Stimulated activated CD4-positive, alpha-beta T cell treated with anti-CD3 and anti-CD28 coated beads, Interleukin-2, amount 100 ng/mL, for 24 hours (primary cell): ENCODE data around the gene SLC25A17.
"Not testable (repeated sequence)": the region's sequence is repeated elsewhere in the genome, so short reads cannot be mapped to it uniquely, and the experiment has no call there.

ENCODE experiments used
- DNase-seq, 2 donors: peaks; one replicate each; pipeline ENCODE4 v3.0.0-alpha.2; 2020

SLC25A17 gene, protein sequence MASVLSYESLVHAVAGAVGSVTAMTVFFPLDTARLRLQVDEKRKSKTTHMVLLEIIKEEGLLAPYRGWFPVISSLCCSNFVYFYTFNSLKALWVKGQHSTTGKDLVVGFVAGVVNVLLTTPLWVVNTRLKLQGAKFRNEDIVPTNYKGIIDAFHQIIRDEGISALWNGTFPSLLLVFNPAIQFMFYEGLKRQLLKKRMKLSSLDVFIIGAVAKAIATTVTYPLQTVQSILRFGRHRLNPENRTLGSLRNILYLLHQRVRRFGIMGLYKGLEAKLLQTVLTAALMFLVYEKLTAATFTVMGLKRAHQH

DNA sequence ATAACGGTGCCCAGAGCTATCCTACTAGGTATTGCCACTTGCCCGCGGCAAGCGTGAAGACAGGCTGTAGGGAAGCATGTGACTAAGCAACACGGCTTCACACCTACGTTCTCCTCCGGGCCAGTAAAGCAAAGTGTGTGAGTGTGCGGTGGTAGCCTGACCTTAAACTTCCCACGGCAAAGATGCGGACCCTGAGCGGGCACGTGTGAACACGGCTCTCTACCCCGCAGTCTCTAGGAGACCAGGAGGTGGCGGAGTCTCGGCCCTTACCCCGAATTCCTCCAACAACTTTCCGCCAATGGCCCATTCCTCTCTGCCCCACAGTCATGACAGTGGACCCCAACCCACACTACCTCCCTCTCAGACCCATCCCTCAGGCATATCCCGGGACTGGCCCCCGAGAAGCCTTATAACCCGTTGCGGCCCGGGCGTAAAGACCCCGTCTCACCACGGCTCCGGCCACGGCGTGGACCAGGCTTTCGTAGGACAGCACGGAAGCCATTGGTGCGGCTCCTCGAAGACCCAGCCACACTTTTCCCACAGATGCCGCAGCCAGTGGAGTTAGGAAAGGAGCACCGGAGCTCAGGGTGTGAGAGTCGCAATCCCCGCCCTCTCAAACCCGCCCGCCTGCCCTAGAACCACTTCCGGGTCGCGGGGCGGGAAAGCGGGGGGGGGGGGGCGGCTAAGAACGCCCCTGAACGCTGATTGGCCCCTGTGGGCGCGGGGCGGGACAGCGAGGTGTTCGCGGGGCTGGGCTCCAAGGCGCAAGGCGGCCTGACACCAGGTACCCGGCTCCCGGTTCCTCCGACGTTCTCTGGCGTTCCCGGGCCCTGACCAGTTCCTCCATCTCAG is at the start of gene SLC25A17:
TSS of gene SLC25A17 (minus strand) at position 600 of the 852 bp plus-strand sequence. CDS start at position 502, 98 bp downstream.
- DNase-seq: peak; percentile 88 to 90

DNA sequence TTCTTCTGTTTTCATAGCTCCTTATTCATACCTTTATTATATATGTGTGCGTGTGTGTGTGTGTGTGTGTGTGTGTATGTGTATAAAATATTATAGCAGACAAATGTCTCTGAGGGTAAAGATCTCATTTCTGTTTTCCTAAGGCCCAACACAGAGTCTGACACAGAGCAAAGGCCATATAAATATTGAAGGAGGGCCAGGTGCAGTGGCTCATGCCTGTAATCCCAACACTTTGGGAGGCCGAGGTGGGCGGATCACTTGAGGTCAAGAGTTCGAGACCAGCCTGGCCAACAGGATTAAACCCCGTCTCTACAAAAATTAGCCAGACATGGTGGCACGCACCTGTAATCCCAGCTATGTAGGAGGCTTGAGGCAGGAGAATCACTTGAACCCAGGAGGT is 49.2 kb upstream of the SLC25A17 start:
- not testable (repeated sequence) for DNase-seq

DNA sequence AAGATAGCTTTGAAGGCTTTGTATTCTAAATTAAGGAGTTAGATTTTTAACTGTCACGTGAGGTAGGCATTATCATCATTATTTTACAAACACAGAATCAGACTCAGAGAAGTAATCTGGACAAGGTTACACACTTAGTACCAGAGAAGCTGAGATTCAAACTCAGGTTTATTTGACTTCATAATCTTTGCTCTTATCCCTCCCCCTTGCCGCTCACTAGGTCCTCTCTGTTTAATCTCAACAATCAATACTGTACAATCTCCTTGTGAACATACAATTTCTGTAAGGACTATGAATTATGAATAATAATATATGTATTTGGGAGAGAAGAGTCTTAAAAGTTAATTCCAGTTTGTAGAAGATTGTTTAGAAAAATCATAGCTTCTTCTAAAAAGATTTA is 48.0 kb upstream of the SLC25A17 start:
- DNase-seq: no peak

DNA sequence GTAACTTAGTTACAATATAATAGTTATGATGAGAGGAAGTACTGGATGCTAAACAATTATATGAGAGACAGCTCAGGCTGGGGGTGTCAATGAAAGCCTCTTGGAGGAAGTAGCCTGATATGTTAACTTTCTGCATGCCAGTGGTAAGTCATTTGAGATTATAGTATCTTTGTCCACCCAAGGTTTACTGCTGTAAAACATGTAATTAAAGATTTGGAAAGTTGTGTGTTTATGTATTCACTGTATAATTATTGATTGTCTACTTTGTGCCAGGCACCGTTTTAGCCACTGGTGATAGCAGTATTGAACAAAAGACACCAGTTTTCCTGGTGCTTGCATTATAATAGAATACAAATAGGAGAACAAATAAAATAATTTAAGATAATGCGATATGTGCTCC is 43.4 kb upstream of the SLC25A17 start:
- DNase-seq: no peak

DNA sequence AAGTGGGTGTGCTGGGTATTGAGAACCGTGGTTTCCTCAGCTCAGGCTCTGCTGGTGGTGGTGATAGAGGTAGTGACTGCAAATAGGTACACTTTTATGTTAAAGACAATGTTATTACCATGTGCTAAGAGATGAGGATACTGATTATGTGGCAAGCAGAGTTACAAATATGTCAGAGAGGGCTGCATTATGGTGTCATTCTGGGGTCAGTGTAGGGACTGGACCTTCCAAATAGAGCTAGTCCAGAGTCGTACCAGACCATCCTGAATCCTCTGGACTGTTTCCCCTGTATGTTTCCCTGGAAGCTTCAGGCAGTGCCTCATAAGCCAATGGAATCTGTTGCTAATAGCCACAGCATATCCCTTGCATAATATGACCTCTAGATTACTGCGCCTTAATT is 42.9 kb upstream of the SLC25A17 start, which contains the start of gene DNAJB7:
TSS of gene DNAJB7 (minus strand) at position 101 of the 400 bp plus-strand sequence. CDS start 119 bp downstream, outside the sequence.
- no peak for DNase-seq

DNA sequence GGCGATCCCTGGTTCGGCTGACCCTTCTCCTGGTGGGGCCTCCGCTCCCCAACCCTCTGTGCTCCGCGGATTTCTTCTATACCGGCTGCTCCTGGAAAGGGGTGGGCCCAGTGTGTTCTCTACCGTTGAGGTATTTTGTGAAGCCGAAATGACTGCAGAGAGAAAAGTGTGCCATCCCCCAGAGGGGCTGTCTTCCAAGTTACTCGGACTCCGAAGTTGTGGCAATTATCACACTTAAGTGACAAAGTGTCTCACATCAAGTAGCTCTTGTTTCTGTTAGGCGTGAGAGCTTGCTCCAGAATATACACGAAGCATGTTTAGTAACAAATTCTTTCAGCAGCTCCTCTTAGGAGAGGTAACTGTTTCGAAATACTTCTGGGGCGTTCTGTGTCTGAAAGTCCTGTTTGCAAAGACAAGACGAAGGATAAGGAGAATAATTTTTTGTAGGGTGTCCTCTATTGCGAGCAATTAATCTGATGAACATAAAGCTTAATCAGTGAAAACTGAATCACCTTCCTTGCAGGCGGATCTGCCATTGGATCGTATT is 38.2 kb upstream of the SLC25A17 start:
- DNase-seq: no peak

DNA sequence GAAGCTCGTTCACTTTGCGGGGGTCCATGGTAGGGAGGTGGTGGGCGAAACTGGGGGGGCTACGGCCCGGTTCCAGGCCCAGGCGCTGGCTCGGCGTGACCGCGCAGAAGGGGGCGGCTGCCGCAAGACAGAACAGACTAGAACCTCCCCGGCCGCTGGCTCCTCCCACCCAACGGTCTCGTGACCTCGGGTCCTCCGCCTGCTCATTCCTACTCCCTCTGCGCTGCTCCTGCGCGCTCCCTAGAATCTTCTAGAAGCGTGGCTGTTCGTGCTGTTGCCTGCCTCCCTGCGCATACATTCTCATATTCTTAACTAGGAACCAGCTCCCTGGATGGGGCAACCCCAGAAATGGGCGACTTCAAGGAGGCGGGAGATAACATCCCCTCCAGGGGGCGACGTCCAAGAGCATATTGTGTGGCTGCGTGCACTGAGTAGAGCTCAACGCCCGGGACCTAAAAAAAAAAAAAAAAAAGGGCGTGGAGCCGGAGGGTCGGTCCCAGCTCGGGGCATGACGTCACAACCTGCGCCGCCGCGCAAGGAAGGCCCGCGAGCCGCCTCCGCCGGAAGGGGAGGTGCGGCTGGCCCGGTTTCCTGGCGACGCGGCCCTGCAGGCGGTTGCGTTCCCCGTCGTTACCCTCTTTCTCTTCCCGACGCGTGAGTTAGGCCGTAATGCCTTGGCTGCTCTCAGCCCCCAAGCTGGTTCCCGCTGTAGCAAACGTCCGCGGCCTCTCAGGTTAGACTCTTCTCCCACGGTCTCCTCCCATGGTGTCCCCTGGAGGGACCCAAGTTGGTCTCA is 37.6 kb upstream of the SLC25A17 start, which contains the start of the genes ST13 and XPNPEP3:
TSS of gene ST13 (minus strand) at position 127 of the 796 bp plus-strand sequence. CDS start at position 28, 99 bp downstream.
TSS of gene XPNPEP3 (plus strand) at position 636 of the 796 bp plus-strand sequence. CDS start at position 670, 34 bp downstream.
- peak; percentile 98 for DNase-seq

DNA sequence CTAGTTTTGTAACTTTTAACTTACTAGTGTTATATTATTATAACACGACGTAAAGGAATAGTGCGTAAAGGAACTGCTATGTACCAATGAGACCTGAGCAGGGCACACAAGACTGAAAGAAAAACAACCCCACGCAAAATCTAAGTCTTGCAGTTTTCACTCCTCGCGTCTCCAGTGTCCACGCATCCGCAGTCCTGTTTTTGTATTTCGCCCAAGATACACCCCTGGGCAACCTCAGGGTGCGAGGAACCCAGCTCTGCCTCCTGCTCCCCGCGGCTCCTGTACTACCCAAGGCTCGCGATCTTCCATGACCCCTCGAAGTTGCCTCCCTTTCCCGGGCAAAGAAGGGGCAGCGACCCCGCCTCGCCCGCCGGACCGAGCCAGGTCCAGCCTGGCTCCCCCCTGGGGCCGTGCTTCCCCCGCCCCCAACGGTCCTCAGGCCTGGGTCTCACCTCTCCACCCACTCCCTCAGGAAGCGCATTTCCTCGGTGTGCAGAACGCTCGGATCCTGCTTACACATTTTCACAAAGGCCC is 36.9 kb upstream of the SLC25A17 start:
- no peak for DNase-seq

DNA sequence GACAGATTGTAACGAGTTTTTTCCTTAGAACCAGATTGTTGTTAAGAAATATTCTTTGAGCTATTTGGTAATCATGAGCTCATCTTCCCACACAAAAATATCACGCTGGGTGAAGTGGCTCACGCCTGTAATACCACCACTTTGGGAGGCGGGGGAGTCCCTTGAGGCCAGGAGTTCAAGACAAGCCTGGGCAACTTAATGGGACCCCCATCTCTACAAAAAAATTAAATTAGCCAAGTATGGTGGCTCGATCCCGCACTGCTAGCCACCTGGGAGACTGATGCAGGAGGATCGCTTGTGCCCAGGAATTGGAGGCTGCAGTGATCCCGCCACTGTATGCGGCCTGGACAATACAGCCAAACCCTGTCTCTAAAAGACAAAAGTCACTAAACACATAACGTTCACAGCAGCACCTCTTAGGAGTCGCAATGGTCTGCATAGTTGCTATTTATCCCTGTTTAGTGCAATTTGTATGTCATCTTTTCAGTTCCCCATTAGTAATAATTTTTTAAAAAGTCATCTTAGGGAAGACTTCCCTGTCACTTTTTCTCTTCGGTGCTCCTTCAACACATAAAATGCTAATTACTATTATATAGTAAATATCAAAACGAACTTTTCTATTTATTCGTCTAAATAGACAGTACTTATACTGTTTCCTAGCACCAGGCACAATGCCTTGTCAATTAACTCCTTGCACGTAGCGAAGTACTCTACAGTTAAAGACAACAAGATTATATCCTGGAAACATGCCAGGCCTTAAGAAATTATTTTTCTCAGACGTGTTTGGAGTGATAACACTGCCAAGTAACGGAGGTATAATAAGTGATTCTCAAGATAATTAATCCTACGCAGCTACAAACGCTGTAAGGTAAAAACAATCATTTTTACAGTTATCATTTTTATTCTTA is 36.2 kb upstream of the SLC25A17 start:
- peak in 1 of 2 donors; percentile 25 for DNase-seq

DNA sequence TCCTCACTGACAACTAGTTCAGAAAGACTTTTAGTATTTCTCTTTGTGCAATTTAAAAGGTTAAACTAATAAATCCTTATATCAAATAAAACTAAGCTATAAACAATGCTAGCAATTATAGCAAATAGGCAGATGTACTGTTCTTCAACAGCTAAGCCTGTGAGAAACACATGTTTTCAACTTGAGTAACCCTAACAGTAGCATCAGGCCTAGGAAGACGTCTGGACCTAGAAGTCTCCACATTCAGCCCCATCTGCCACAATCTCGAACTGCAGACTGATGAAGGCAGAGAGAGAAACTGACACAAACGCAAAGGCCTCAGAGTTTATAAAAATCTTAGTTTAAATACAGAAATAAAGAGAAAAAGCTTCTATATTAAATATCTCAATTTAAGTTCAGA is 34.8 kb upstream of the SLC25A17 start:
- DNase-seq: no peak

DNA sequence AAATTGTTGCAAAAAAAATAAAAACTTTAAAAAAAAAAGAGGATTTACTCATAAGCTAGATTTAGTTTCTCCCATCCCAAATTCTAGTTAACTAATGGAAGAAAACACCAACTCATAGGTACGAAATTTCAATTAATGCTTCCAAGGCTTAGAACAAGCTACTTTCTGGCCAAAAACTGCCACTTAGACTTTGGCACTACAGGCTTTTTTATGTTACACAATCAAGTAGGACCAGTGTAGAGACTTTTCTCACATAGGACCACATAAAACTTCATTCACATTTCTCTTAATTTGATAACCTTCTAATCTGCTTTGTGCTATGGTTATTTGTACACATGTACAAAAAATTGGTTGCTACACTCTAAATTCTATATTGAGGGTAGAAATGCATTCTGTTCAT is 34.2 kb upstream of the SLC25A17 start:
- no peak for DNase-seq

DNA sequence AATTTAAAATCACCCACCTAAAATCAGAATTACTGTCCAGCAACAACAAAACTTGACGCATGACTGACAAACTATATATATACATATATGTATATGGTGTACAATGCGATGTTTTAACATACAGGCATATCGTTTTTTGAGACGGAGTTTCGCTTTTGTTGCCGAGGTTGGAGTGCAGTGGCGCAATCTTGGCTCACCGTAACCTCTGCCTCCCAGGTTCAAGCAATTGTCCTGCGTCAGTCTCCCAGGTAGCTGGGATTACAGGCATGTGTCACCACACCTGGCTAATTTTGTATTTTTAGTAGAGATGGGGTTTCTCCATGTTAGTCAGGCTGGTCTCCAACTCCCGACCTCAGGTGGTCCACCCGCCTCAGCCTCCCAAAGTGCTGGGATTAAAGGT is 26.7 kb upstream of the SLC25A17 start:
- not testable (repeated sequence) for DNase-seq

DNA sequence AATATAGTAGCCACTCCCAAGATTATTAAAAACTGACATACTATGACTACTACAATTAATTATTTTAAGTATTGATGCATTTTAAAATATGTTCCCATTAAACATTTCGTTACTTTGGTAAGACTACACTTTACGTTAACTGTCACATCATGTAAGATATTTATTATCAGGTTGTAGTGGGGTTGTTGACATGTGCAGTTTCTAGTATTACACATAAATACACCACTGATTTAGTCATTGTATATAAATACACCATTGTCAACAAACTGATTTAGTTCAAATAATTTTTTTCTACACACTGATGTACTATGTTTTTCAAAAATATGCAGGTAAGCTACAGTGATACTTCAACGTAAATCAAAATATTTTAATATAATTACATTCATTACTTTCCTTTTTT is 25.8 kb upstream of the SLC25A17 start:
- no peak for DNase-seq

DNA sequence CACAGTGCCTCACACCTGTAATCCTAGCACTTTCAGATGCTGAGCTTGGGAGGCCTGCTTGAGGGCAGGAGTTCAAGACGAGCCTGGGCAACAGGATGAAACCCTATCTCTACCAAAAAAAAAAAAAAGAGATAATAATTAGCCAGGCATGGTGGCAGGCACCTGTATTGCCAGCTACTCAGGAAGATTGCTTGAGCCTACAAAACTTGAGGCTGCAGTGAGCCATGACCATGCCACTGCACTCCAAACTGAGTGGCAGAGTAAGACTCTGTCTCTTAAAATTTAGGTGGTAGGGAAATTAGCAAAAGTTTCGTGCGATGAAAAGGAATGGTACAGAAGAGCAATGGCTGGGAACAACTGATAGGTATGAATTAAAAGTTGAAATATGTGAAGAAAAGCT is 19.3 kb upstream of the SLC25A17 start:
- DNase-seq: no peak

DNA sequence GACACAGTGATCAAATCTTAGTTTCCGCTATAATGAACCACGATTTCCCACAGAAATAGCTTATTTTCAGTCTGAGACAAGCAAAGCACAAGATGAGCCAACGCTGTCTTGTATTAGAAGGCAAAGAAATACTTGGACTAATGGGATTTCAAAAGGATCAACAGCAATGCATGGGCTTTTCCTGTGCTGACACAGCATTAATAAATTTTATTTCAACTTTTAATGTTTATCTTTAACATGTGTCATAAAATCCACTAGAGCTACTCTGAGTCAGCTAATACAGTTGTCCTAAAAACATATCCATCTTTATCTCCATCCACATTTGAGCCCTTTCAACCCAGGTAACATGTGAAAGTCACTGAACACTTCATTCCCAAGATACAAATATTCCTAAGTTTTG is 15.5 kb upstream of the SLC25A17 start:
- no peak for DNase-seq

DNA sequence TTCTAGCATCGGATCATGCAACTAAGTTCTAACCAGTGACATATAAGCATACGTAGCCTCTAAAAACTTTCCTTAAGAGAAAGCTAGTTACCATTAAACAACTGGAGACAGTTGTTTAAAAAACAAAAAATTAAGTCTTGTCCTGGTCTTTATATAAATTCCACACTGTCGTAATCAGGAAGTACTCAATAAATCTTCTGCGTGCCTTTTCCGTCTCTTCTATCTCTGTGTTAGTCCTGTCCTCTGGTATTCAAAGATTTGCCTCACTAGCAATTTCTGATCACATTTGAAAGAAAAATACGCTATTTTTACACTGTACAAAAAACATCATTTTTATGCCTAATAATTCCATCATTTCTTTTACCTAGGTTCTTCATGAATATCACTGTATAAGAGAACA is 10.0 kb upstream of the SLC25A17 start:
- no peak for DNase-seq

DNA sequence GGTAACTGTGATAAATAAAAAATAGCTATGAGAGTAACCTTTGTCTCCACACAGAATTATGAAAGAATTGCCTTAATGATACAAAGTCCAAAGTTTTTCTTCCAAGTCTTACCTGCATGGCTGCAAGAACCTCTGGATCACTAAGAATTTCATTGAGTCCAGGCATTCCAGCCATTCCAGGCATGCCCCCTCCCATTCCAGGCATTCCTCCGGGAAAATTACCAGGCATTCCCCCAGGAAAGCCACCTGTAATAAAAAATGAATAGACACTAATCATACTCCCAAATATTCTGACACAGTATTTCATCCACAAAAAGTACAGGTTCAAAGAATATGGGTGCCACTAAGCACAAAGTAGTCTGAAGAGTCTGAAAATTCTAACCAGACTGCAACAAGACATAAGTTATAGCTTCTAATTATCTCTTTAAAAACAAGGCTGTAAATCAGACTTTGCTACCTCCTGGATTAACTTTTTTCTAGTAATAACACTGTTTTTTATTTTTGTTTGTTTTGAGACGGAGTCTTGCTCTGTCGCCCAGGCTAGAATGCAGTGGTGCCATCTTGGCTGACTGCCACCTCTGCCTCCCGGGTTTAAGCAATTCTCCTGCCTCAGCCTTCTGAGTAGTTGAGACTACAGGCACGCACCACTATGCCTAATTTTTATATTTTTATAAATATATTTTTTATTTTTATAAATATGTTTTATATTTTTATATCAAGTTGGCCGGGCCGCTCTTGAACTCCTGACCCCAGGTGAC is 8.0 kb upstream of the SLC25A17 start:
- DNase-seq: no peak

DNA sequence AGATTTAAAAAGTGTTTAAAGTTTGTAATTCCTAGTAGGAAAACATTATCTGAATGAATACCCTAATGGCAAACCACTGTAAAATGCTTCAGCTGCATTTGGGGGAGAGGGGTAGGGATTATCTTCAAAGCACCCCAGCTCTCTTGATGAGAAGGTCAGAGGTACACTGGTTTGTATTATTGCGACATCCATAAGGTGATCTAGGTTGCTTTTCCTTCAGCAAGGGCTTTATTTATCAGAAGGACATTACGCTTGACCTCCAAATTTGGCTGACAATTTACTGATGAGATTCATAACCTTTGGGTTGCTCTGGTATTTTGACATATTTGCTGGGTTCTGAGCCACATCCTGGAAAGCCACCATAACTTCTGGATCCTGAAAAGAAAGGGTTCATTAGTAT is 7.1 kb upstream of the SLC25A17 start:
- not testable (repeated sequence) for DNase-seq

DNA sequence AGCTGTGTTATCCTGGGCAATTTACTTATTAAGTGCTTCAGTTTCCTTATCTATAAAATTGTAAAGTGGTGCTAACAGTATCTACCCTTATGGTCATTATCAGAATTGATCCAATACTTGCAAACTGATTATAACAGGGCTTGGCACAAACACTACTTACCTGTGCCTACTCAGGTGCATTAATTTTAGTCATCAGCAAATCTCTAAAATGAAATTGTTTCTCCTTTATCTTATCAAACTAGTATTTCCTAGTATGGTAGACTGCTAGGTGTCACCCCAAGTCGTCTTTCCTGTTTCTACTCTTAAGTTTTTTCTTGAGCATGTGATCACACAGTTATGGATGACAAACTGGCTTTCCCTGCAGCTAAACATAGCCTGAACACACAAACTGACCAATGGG is 4.3 kb upstream of the SLC25A17 start:
- no peak for DNase-seq

DNA sequence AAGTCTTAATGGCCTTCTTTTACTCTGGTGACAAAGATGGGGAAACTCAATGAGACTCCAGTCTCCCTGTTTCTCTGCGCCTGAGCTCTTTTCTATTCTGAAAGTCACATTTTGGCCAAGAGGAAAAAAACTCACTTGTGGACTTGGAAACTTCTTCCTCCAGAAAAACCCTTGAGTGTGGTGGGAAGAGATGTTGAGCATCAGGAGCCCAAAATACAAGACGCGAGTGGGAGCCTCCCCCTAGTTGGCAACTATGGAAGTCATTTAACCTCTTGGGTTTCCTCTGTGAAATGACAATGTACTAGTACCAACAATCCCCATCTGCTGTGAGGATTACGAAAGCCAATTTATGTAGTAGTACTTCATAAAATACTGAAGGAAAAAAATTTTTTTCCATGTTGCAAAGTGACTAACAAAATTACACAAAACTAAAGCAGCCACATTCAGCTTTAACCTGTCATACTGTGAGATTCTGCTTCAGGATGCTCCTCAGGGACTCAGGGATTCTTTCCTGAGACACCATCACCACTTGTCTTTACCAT is 524 bp upstream of the SLC25A17 start:
- DNase-seq: no peak
